SK-N-SH treated with all-trans-retinoic acid at 6 μM for 48 hours (cell line): ENCODE results near the gene SVOPL.

ENCODE experiments used
- ATAC-seq: fragments of 200-7000 bp; cut with Tn5 transposase; 3 replicates; pipeline ENCODE4 v1.9.1; 2020; ENCODE audit warnings: mild to moderate bottlenecking, moderate library complexity
- ARNTL ChIP-seq: fragments of 450-650 bp; formaldehyde crosslinking; IDR thresholded peaks from 2 replicates; pipeline ENCODE4 v1.5.0; 2020; ENCODE audit warnings: low read depth, mild to moderate bottlenecking, moderate library complexity, borderline replicate concordance
- BACH2 ChIP-seq: fragments of 250-450 bp; sonication (Bioruptor Pico); IDR thresholded peaks from 2 replicates; pipeline ENCODE4 v1.9.0; 2021; ENCODE audit warnings: mild to moderate bottlenecking, borderline replicate concordance
- CREB5 ChIP-seq: fragments of 250-450 bp; sonication (Bioruptor Pico); IDR thresholded peaks from 2 replicates; pipeline ENCODE4 v1.5.1; 2020; ENCODE audit warnings: low read depth, mild to moderate bottlenecking, moderate library complexity
- CSDC2 ChIP-seq: fragments of 250-450 bp; sonication (Bioruptor Pico); IDR thresholded peaks from 2 replicates; pipeline ENCODE4 v1.5.0; 2020; ENCODE audit warnings: mild to moderate bottlenecking, moderate library complexity
- CSRNP3 ChIP-seq: fragments of 250-450 bp; sonication (Bioruptor Pico); IDR thresholded peaks from 2 replicates; pipeline ENCODE4 v1.5.1; 2021; ENCODE audit warnings: mild to moderate bottlenecking, moderate library complexity
- ISL1 ChIP-seq: fragments of 250-450 bp; sonication (Bioruptor Pico); IDR thresholded peaks from 2 replicates; pipeline ENCODE4 v2.1.2; 2022; ENCODE audit warnings: mild to moderate bottlenecking, moderate library complexity
- PATZ1 ChIP-seq: fragments of 250-450 bp; sonication (Bioruptor Pico); IDR thresholded peaks from 2 replicates; pipeline ENCODE4 v1.8.0; 2020; ENCODE audit warnings: mild to moderate bottlenecking, moderate library complexity, borderline replicate concordance
- POU6F1 ChIP-seq: fragments of 250-450 bp; sonication (Bioruptor Pico); IDR thresholded peaks from 2 replicates; pipeline ENCODE4 v1.8.0; 2021; ENCODE audit warnings: low read depth, mild to moderate bottlenecking, moderate library complexity, borderline replicate concordance
- PPARA ChIP-seq: fragments of 250-450 bp; sonication (Bioruptor Pico); IDR thresholded peaks from 2 replicates; pipeline ENCODE4 v1.5.0; 2020; ENCODE audit warnings: mild to moderate bottlenecking, borderline replicate concordance
- RARB ChIP-seq: fragments of 250-450 bp; sonication (Bioruptor Pico); IDR thresholded peaks from 2 replicates; pipeline ENCODE4 v1.8.0; 2021; ENCODE audit warnings: mild to moderate bottlenecking, moderate library complexity
- SNAI2 ChIP-seq: fragments of 250-450 bp; sonication (Bioruptor Pico); IDR thresholded peaks from 2 replicates; pipeline ENCODE4 v1.5.0; 2020; ENCODE audit warnings: mild to moderate bottlenecking, moderate library complexity
- TOX ChIP-seq: fragments of 250-450 bp; sonication (Bioruptor Pico); IDR thresholded peaks from 2 replicates; pipeline ENCODE4 v1.8.0; 2021; ENCODE audit warnings: mild to moderate bottlenecking, moderate library complexity, borderline replicate concordance
- TSHZ2 ChIP-seq: fragments of 250-450 bp; sonication (Bioruptor Pico); IDR thresholded peaks from 2 replicates; pipeline ENCODE4 v1.5.0; 2020; ENCODE audit warnings: mild to moderate bottlenecking, moderate library complexity
- ZC3H10 ChIP-seq: fragments of 250-450 bp; sonication (Bioruptor Pico); IDR thresholded peaks from 2 replicates; pipeline ENCODE4 v1.5.1; 2021; ENCODE audit warnings: mild to moderate bottlenecking, moderate library complexity
- ZFP3 ChIP-seq: fragments of 250-450 bp; sonication (Bioruptor Pico); IDR thresholded peaks from 2 replicates; pipeline ENCODE4 v1.5.0; 2020; ENCODE audit warnings: mild to moderate bottlenecking, moderate library complexity
- ZFP30 ChIP-seq: fragments of 450-650 bp; formaldehyde crosslinking; IDR thresholded peaks from 2 replicates; pipeline ENCODE4 v1.5.0; 2022; ENCODE audit warnings: mild to moderate bottlenecking, moderate library complexity
- ZNF565 ChIP-seq: fragments of 450-650 bp; formaldehyde crosslinking; conservative IDR thresholded peaks from 2 replicates; pipeline ENCODE4 v1.5.0; 2020; ENCODE audit warnings: low read depth, mild to moderate bottlenecking, moderate library complexity
- ZNF8 ChIP-seq: fragments of 450-650 bp; formaldehyde crosslinking; IDR thresholded peaks from 2 replicates; pipeline ENCODE4 v1.5.0; 2020; ENCODE audit warnings: mild to moderate bottlenecking, moderate library complexity

The SVOPL gene

GRCh38 chr7:138656952-138657351, 44.2 kb downstream of the SVOPL start:
- no peak for ATAC-seq
- no peak for TF ChIP-seq ZNF565 (CRISPR knock-in tag)
- TF ChIP-seq PATZ1 (CRISPR knock-in tag), result no peak
- TF ChIP-seq, all 23 proteins: peak for 0

- no peak for ATAC-seq
- TF ChIP-seq TSHZ2 (CRISPR knock-in tag) (no peak), ZFP30 (CRISPR knock-in tag) (no peak), ZNF8 (CRISPR knock-in tag) (no peak), SNAI2 (CRISPR knock-in tag) (no peak), CSRNP3 (CRISPR knock-in tag) (no peak), PATZ1 (CRISPR knock-in tag) (no peak), ISL1 (CRISPR knock-in tag) (no peak), ZC3H10 (CRISPR knock-in tag) (no peak), RARB (CRISPR knock-in tag) (no peak), ZFP3 (CRISPR knock-in tag) (no peak), PPARA (CRISPR knock-in tag) (no peak), TOX (CRISPR knock-in tag) (no peak), POU6F1 (CRISPR knock-in tag) (no peak)
These were observed 46.5 kb downstream of the SVOPL start for GRCh38 chr7:138654616-138655015.

GRCh38 chr7:138649506-138649905, 51.7 kb downstream of the SVOPL start:
- no peak for TF ChIP-seq PATZ1 (CRISPR knock-in tag)
- TF ChIP-seq CREB5 (CRISPR knock-in tag), result no peak
- TF ChIP-seq ZNF565 (CRISPR knock-in tag), result no peak
- TF ChIP-seq POU6F1 (CRISPR knock-in tag), result no peak
- no peak for TF ChIP-seq BACH2 (CRISPR knock-in tag)
- TF ChIP-seq CSDC2 (CRISPR knock-in tag), result no peak
- TF ChIP-seq PPARA (CRISPR knock-in tag), result no peak
- no peak for TF ChIP-seq ZFP3 (CRISPR knock-in tag)
- TF ChIP-seq ARNTL (CRISPR knock-in tag), result no peak
- ATAC-seq, result no peak
